ENCODE measurements around the gene RFX1. TPM values are rescaled to one million over a fixed set of nuclear protein-coding genes. Genes with fewer than 3 reads are reported as not detected.

RFX1 gene
- total RNA-seq, 2 donors from 2014 or later = 17.1 to 24.3 TPM

DNA sequence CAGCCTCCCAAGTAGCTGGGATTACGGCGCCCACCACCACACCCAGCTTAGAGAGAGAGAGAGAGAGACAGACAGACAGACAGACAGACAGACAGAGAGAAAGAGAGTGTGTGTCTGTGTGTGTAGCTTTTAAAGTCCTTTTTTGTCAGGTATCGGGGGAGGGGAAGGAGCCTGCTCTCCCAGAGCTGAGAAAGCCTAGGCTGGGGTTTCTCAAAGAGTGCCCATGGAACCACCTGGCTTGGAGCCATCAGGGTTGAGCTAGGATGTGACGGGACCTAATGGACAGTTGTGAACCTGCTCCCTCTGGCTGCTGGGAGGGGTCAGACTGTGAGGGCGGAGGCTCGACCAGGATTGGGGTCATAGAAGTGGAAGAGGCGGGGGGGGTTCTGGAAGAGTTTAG, 16.6 kb downstream of the RFX1 start:
- peaks cover 22% of the 10 kb centered on the region for H3K4me1 Mint-ChIP-seq
- H3K9me3 Mint-ChIP-seq = no peaks in the 10 kb centered on the region

DNA sequence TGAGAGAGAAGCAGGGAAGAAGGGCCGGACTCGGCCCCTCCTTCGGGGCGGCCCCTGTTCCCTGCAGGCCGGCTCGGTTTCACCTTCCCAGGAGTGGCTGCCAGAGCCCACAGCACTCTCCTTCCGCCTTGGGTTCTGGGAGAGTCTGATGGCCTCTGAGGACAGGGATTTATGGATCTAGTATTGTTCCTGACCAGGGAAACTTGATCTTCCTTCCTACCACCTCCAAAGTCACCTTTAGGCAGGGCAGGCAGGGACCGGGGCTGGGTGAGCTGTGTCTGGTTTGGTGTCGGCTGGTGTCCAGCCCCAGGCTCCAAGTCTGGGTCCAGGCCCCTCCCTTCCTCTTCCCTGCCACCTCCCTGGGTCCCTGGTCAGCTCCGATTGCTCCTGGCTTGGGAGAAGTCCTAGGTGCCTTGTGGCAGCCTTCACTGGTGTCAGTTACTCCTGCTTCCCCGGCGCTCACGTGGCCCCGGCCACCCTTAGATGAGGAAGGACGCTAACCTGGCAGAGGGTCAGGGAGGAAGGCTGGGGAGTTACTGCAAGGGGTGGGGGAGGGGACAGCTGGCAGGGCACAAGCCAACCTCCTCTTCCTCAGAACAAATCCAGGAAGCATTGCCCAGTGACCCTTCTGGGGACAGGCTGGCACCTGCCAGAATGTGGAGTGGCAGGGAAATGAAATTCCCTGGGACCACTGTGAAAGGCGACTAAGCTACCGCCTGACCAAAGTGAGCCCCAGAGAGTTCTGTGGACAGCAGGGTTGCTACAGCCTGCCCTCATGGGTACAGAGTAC, 18.8 kb downstream of the RFX1 start:
- no peaks in the 10 kb centered on the region for H3K27me3 Mint-ChIP-seq (ENCODE audit: insufficient read depth)
- no peaks in the 10 kb centered on the region for H3K27me3 ChIP-seq (ENCODE audit: control insufficient read depth, insufficient read depth, low read length, poor library complexity, severe bottlenecking)
- 86 to 93% methylated on average over 5 to 17 of the region's 17 CpGs for WGBS, 2 experiments (ENCODE audit: insufficient coverage in 1 of 2, insufficient read length in 1 of 2)
- DNase-seq = peak; percentile 64
- no peaks in the 10 kb centered on the region for H3K9me3 Mint-ChIP-seq
- no peak overlapping the region for H3K4me3 ChIP-seq (ENCODE audit: low read length)
- H3K4me1 ChIP-seq (ENCODE audit: control insufficient read depth, insufficient read depth, low read length) = no peaks in the 10 kb centered on the region
- TF ChIP-seq, protein P1, sequence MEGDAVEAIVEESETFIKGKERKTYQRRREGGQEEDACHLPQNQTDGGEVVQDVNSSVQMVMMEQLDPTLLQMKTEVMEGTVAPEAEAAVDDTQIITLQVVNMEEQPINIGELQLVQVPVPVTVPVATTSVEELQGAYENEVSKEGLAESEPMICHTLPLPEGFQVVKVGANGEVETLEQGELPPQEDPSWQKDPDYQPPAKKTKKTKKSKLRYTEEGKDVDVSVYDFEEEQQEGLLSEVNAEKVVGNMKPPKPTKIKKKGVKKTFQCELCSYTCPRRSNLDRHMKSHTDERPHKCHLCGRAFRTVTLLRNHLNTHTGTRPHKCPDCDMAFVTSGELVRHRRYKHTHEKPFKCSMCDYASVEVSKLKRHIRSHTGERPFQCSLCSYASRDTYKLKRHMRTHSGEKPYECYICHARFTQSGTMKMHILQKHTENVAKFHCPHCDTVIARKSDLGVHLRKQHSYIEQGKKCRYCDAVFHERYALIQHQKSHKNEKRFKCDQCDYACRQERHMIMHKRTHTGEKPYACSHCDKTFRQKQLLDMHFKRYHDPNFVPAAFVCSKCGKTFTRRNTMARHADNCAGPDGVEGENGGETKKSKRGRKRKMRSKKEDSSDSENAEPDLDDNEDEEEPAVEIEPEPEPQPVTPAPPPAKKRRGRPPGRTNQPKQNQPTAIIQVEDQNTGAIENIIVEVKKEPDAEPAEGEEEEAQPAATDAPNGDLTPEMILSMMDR (conservative IDR thresholded peaks at IDR 0.05) = no peak
- H3K27ac ChIP-seq (ENCODE audit: low read depth, low read length) = peak overlapping the region; percentile 49
- H3K4me1 Mint-ChIP-seq = peaks cover 22% of the 10 kb centered on the region
- no peaks in the 10 kb centered on the region for H3K9me3 ChIP-seq (ENCODE audit: control insufficient read depth, low read length)
- H3K4me3 Mint-ChIP-seq = no peak overlapping the region
- peak overlapping the region; percentile 48 for H3K27ac Mint-ChIP-seq
- H3K36me3 ChIP-seq (ENCODE audit: control insufficient read depth, insufficient read depth, low read length) = peaks cover 9% of the 10 kb centered on the region
- H3K36me3 Mint-ChIP-seq (ENCODE audit: low read depth) = peaks cover 38% of the 10 kb centered on the region
- H3K9ac ChIP-seq (ENCODE audit: extremely low read depth, low read length, poor library complexity, severe bottlenecking) = no peak overlapping the region

More for the DNA sequence above, 16.6 kb downstream of the RFX1 start:
- no peak overlapping the region for H3K9ac ChIP-seq (ENCODE audit: extremely low read depth, low read length, poor library complexity, severe bottlenecking)
- no peak overlapping the region for H3K4me3 ChIP-seq (ENCODE audit: low read length)
- Mint-ChIP-seq H3K4me3 (no peak overlapping the region), H3K36me3 (ENCODE audit: low read depth) (peaks cover 40% of the 10 kb centered on the region), H3K27me3 (ENCODE audit: insufficient read depth) (no peaks in the 10 kb centered on the region), H3K27ac (peak overlapping the region; percentile 81)
- no peaks in the 10 kb centered on the region for H3K27me3 ChIP-seq (ENCODE audit: control insufficient read depth, insufficient read depth, low read length, poor library complexity, severe bottlenecking)
- H3K4me1 ChIP-seq (ENCODE audit: control insufficient read depth, insufficient read depth, low read length) = no peaks in the 10 kb centered on the region
- no peaks in the 10 kb centered on the region for H3K9me3 ChIP-seq (ENCODE audit: control insufficient read depth, low read length)
- TF ChIP-seq, protein P1 (conservative IDR thresholded peaks at IDR 0.05) = no peak
- WGBS, 2 experiments (ENCODE audit: insufficient coverage in 1 of 2, insufficient read length in 1 of 2) = 83 to 88% methylated on average over 4 to 7 of the region's 7 CpGs
- H3K36me3 ChIP-seq (ENCODE audit: control insufficient read depth, insufficient read depth, low read length) = peaks cover 10% of the 10 kb centered on the region
- no peak overlapping the region for H3K27ac ChIP-seq (ENCODE audit: low read depth, low read length)
- DNase-seq = no peak

DNA sequence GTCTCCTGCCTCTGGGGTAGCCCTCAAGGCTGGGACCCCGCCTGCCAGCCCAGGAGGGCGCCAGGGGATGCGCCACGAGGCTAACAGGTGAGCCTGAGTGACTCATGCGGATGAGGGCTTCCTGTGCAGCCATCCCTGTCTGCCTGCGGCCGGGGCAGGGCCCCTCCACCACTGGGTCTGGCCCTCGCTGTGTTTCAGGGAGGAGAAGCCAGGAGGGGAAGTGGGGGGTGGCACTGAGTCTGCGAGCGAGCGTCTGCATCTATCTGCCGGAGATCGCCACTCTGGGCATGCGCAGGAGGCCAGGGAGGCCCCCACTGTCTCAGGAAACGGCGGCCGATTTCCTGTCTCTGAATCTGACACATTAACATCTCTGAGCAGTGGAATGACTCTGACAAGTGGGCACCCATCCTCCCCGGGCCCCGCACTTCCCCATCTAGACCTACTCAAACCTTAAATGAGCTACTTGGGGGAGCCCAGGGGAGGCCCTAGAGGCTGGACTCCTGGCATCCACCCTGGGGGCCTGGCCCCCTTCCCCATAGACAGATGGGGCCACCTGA, 19.7 kb downstream of the RFX1 start:
- H3K27me3 Mint-ChIP-seq (ENCODE audit: insufficient read depth) = no peaks in the 10 kb centered on the region
- Histone ChIP-seq H3K27ac (ENCODE audit: low read depth, low read length) (no peak overlapping the region), H3K9me3 (ENCODE audit: control insufficient read depth, low read length) (no peaks in the 10 kb centered on the region), H3K4me3 (ENCODE audit: low read length) (no peak overlapping the region), H3K4me1 (ENCODE audit: control insufficient read depth, insufficient read depth, low read length) (no peaks in the 10 kb centered on the region), H3K9ac (ENCODE audit: extremely low read depth, low read length, poor library complexity, severe bottlenecking) (no peak overlapping the region), H3K27me3 (ENCODE audit: control insufficient read depth, insufficient read depth, low read length, poor library complexity, severe bottlenecking) (no peaks in the 10 kb centered on the region), H3K36me3 (ENCODE audit: control insufficient read depth, insufficient read depth, low read length) (peaks cover 3% of the 10 kb centered on the region)
- H3K4me3 Mint-ChIP-seq = no peak overlapping the region
- peaks cover 32% of the 10 kb centered on the region for H3K36me3 Mint-ChIP-seq (ENCODE audit: low read depth)
- DNase-seq = peak; percentile 92
- no peaks in the 10 kb centered on the region for H3K9me3 Mint-ChIP-seq
- TF ChIP-seq, protein P1 (conservative IDR thresholded peaks at IDR 0.05) = no peak
- H3K4me1 Mint-ChIP-seq = peaks cover 22% of the 10 kb centered on the region
- H3K27ac Mint-ChIP-seq = peak overlapping the region; percentile 80
- 55 to 76% methylated on average over 12 to 19 of the region's 19 CpGs for WGBS, 2 experiments (ENCODE audit: insufficient coverage in 1 of 2, insufficient read length in 1 of 2)

Measured in endodermal cell (in vitro differentiated cells).